ENCODE measurements around the gene ARHGAP45. TPM values are rescaled to one million over a fixed set of nuclear protein-coding genes. Genes with fewer than 3 reads are reported as not detected.
"Not testable (repeated sequence)": the region's sequence is repeated elsewhere in the genome, so short reads cannot be mapped to it uniquely, and the experiment has no call there.

The ARHGAP45 gene
- total RNA-seq, 3 donors from 2014 or later: 33.9 to 64.3 (median 58.8) TPM

DNA sequence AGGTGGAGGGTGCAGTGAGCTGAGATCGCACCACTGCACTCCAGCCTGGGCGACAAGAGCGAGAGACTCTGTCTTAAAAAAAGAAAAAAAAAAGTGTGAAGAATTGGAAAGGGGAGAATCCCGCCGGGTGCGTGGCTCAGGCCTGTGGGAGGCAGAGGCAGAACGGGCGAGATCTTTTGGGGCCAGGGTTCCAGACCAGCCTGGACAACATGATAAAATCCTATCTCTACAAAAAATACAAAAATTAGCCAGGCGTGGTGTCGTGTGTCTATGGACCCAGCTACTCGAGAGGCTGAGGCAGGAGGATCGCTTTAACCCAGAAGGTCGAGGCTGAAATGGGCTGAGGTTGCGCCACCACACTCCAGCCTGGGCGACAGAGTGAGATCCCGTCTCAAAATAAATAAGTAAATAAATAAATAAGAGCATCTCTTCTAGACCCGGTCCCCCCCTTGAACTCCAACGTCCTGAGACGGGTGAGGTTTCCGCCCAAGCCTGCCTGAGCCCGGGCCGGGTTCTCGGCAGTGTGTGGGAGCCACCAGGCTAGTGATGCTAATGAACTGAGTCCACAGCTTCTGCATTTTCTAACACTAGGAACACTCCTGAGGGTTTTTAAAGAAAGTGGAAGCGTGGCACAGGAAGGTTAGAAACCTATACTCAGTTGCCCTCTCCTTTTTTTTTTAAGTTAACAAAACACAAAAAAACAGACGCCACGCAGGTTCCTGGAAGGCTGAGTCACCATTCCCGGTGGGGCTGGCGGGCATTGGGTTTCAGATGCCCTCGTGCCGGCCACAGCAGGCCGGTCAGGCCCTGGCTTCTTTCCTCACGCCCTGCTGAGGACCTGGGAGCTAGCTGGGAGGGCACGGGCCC is 58.9 kb downstream of the ARHGAP45 start:
- Histone ChIP-seq H3K9me3 (no peaks in the 10 kb centered on the region), H3K4me3 (no peak overlapping the region), H3K36me3 (ENCODE audit: low read depth) (peaks cover 12% of the 10 kb centered on the region), H3K4me1 (ENCODE audit: low read depth) (peaks cover 19% of the 10 kb centered on the region)
- TF ChIP-seq, protein P1, sequence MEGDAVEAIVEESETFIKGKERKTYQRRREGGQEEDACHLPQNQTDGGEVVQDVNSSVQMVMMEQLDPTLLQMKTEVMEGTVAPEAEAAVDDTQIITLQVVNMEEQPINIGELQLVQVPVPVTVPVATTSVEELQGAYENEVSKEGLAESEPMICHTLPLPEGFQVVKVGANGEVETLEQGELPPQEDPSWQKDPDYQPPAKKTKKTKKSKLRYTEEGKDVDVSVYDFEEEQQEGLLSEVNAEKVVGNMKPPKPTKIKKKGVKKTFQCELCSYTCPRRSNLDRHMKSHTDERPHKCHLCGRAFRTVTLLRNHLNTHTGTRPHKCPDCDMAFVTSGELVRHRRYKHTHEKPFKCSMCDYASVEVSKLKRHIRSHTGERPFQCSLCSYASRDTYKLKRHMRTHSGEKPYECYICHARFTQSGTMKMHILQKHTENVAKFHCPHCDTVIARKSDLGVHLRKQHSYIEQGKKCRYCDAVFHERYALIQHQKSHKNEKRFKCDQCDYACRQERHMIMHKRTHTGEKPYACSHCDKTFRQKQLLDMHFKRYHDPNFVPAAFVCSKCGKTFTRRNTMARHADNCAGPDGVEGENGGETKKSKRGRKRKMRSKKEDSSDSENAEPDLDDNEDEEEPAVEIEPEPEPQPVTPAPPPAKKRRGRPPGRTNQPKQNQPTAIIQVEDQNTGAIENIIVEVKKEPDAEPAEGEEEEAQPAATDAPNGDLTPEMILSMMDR (IDR thresholded peaks at IDR 0.05): no peak
- DNase-seq: no peak
- intact Hi-C loops (cut with DNase I, micrococcal nuclease): loop anchor here in 1 of 2 donors (10.0 kb wide), 1 partner anchor 49 kb away; the partner anchor contains the start of gene SBNO2
- ATAC-seq: no peak

GRCh38 chr19:1126984-1127760 is 60.2 kb downstream of the ARHGAP45 start:
- peaks cover 10% of the 10 kb centered on the region for H3K36me3 ChIP-seq (ENCODE audit: low read depth)
- TF ChIP-seq, protein P1 (IDR thresholded peaks at IDR 0.05): no peak

GRCh38 chr19:1128106-1128505 is 61.1 kb downstream of the ARHGAP45 start:
- Histone ChIP-seq H3K9me3 (no peaks in the 10 kb centered on the region), H3K36me3 (ENCODE audit: low read depth) (peaks cover 4% of the 10 kb centered on the region), H3K4me1 (ENCODE audit: low read depth) (peaks cover 37% of the 10 kb centered on the region), H3K4me3 (no peak overlapping the region)
- intact Hi-C loops (cut with DNase I, micrococcal nuclease): loop anchor here in 1 of 2 donors (10.0 kb wide), 1 partner anchor 47 kb away; the partner anchor contains the start of gene SBNO2
- peak in 1 of 3 donors; percentile 40 for DNase-seq
- TF ChIP-seq, protein P1 (IDR thresholded peaks at IDR 0.05): no peak
- ATAC-seq: no peak

More at GRCh38 chr19:1126984-1127760, 60.2 kb downstream of the ARHGAP45 start:
- no peak overlapping the region for H3K4me3 ChIP-seq
- intact Hi-C loops (cut with DNase I, micrococcal nuclease): loop anchor here in 1 of 2 donors (10.0 kb wide), 1 partner anchor 48 kb away; the partner anchor contains the start of gene SBNO2
- DNase-seq (no peak), ATAC-seq (no peak)
- H3K9me3 ChIP-seq: no peaks in the 10 kb centered on the region
- peaks cover 29% of the 10 kb centered on the region for H3K4me1 ChIP-seq (ENCODE audit: low read depth)

DNA sequence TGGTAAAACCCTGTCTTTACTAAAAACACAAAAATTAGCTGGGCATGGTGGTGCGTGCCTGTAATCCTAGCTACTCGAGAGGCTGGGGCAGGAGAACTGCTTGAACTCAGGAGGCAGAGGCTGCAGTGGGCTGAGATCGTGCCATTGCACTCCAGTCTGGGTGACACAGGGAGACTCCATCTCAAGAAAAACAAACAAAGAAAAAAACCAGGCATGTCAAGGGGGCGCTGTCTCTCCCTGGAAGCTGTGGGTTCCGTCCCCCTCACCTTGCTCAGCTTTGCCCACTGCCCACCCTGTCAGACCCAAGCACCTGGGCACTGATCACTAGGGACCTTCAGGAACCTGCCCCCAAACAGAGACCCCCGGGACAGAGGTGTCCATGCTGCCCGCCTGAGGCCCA is 62.1 kb downstream of the ARHGAP45 start:
- H3K4me1 ChIP-seq (ENCODE audit: low read depth): peaks cover 42% of the 10 kb centered on the region
- intact Hi-C loops (cut with DNase I, micrococcal nuclease): loop anchor here in 1 of 2 donors (10.0 kb wide), 1 partner anchor 46 kb away; the partner anchor contains the start of gene SBNO2
- H3K36me3 ChIP-seq (ENCODE audit: low read depth); DNase-seq; H3K4me3 ChIP-seq; H3K9me3 ChIP-seq; ATAC-seq: not testable (repeated sequence)

DNA sequence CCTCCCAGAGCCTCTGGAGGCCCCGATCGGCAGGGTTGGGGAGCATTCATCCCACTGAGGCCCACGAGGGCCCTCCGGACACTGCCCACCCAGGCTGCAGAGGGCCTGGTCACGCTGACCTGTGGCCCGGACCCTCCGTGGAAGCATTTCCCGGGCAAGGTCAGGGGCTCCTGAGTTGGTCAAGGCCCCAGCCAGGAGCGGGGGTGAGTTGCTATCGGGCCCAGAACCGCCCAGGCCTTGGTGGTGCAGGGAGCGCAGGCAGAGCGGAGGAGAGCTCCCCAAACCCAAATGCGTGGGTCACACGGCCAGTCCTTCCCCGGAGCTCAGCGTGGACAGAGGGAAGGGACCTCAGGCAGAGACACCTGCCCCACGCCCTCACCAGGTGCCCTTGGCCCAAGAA is 62.6 kb downstream of the ARHGAP45 start:
- no peak overlapping the region for H3K4me3 ChIP-seq
- H3K9me3 ChIP-seq: no peaks in the 10 kb centered on the region
- intact Hi-C loops (cut with DNase I, micrococcal nuclease): loop anchor here in 1 of 2 donors (10.0 kb wide), 1 partner anchor 45 kb away; the partner anchor contains the start of gene SBNO2
- ATAC-seq: no peak
- H3K36me3 ChIP-seq (ENCODE audit: low read depth): peaks cover 4% of the 10 kb centered on the region
- H3K4me1 ChIP-seq (ENCODE audit: low read depth): peaks cover 42% of the 10 kb centered on the region
- TF ChIP-seq, protein P1 (IDR thresholded peaks at IDR 0.05): no peak
- DNase-seq: peak in 1 of 3 donors; percentile 53
